ENCODE measurements around the gene ATP6V1G1. TPM values are rescaled to one million over a fixed set of nuclear protein-coding genes. Genes with fewer than 3 reads are reported as not detected.

ATP6V1G1 gene
- total and polyA plus RNA-seq, 2 of the 13 experiments (the other 11 are each of a cell fraction or from before 2014, with no cell fraction given): 108 to 158 TPM

DNA sequence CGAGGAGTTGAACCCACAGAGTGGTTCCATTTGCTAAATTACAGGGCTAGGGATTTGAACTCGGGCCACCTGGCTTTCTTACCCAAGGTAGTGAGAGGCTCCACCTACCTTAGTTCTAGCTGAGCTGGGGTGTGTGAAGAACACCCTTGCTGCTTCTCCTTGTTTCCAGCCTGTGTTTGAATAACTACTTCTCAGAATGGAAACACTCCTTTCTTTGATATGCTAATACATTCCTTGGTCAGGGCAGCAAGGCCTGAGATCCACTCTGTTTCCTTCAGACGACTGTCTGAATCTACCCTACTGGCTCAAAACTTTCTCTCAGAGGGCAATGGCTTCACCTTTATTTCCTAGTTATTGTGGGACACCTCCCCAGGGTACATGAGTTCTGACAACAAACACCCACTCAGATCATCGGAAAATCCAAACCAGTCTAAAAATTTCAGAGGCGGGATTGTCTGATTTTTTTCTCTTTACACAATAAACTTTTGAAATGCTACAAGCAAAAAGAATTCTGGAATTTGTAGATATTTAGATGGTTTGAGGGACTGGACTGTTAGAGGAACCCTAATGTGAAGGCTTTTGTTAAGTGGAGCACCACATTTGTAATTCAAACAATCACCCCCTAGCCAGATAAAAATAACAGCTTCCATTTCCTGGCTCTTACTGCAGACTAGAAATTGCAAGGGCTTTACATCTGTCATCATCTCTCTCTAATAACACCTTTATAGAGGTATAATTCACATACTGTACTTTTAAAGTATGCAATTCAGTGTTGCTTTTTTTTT lies 4.0 kb upstream of the ATP6V1G1 start (continued):
- no peak for TF ChIP-seq GPBP1L1 (CRISPR knock-in tag; IDR thresholded peaks at IDR 0.05)
- no peak for TF ChIP-seq ZNF282 (IDR thresholded peaks at IDR 0.05; ENCODE audit: partially characterized antibody)
- TF ChIP-seq ZNF879 (CRISPR knock-in tag; IDR thresholded peaks at IDR 0.05): no peak
- no peak for TF ChIP-seq KDM1A (CRISPR knock-in tag; IDR thresholded peaks at IDR 0.05)
- no peak for TF ChIP-seq POLR2A (IDR thresholded peaks at IDR 0.05; ENCODE audit: insufficient read depth in 1 of 2, low read depth in 2 of 2, low read length in 2 of 2)
- TF ChIP-seq ZNF800 (CRISPR knock-in tag; IDR thresholded peaks at IDR 0.05): no peak
- TF ChIP-seq PRDM15 (CRISPR knock-in tag; IDR thresholded peaks at IDR 0.05): no peak
